A673 (cell line): ENCODE measurements around the gene MEFV.

Experiments
- CTCF ChIP-seq: fragments of 300-800, 200-600 bp; sonication (generic); conservative IDR thresholded peaks from 2 replicates; pipeline ENCODE4 v1.5.1; 2017; ENCODE audit warnings: low read depth, mild to moderate bottlenecking, antibody characterized with exemption, low read length, moderate library complexity, mixed read lengths
- EZH2 ChIP-seq: fragments of 200-600 bp; sonication (generic); IDR thresholded peaks from 2 replicates; pipeline ENCODE4 v1.6.1; 2017; ENCODE audit warnings: borderline replicate concordance, low read depth, mild to moderate bottlenecking, mixed read lengths, antibody characterized with exemption, low read length; ENCODE audit not compliant: poor library complexity, severe bottlenecking

DNA sequence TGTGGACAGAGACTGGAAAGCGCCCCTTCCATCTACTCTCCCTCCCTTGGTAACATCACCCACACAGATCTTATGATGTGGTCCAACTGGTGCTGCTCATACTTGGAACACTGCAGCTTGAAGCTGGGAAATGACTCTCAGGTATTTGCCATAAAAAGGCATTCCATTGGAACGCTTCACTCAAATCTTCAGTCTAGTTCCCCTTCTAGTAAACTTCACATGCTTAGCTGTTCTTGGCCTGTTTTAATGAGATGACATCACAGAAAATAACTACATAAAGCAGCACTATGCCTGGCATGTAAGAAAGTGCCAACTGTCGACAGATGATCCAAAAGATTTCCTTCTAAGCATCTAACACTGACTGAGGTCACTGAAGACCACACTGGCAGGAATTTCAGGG lies 36.2 kb upstream of the MEFV start:
- TF ChIP-seq CTCF (no peak), EZH2 (no peak)
